LHCN-M2 (cell line): ENCODE data around the gene ZNF91. TPM values are rescaled to one million over a fixed set of nuclear protein-coding genes. Genes with fewer than 3 reads are reported as not detected.
"Not testable (repeated sequence)": the region's sequence is repeated elsewhere in the genome, so short reads cannot be mapped to it uniquely, and the experiment has no call there.

Experiments
- DNase-seq: peaks from one replicate; pipeline ENCODE4 v3.0.0-alpha.2; 2012; ENCODE audit warnings: low read depth
- polyA plus RNA-seq: library from polyadenylated mRNA; unstranded; fragments of >200 nt; gene quantifications from one replicate; pipeline ENCODE4 v1.2.1, GENCODE V29; 2012; ENCODE audit warnings: missing spikeins
- total RNA-seq: library from RNA; depleted of rRNA; stranded (reverse); fragments of >200 nt; gene quantifications from 2 replicates; pipeline ENCODE4 v1.2.3, GENCODE V29; 2014; rRNA removed

ZNF91 gene
- total RNA-seq: 15.7 and 19.3 TPM in 2 replicates
- polyA plus RNA-seq: 6.7 TPM

GRCh38 chr19:23395041-23395721 is at the start of gene ZNF91:
ZNF91 (minus strand) TSS chr19:23395471; CDS start chr19:23395354, 117 bp downstream.
- peak; percentile 98 for DNase-seq

- DNase-seq: no peak
Measured at GRCh38 chr19:23440791-23441190, 45.5 kb upstream of the ZNF91 start.

- DNase-seq: no peak
Measured at GRCh38 chr19:23440207-23440606, 44.9 kb upstream of the ZNF91 start.

- DNase-seq: no peak
Measured at GRCh38 chr19:23439623-23440022, 44.4 kb upstream of the ZNF91 start.

GRCh38 chr19:23437901-23438300 is 42.6 kb upstream of the ZNF91 start:
- peak; percentile 5 for DNase-seq

- no peak for DNase-seq
Measured at GRCh38 chr19:23436944-23437343, 41.7 kb upstream of the ZNF91 start.

- no peak for DNase-seq
Measured at GRCh38 chr19:23436318-23436717, 41.0 kb upstream of the ZNF91 start.

- DNase-seq: no peak
Measured at GRCh38 chr19:23420824-23421223, 25.6 kb upstream of the ZNF91 start.

- DNase-seq: not testable (repeated sequence)
Measured at GRCh38 chr19:23419261-23419660, 24.0 kb upstream of the ZNF91 start.

GRCh38 chr19:23415561-23416191 is 20.4 kb upstream of the ZNF91 start:
- peak; percentile 45 for DNase-seq

- no peak for DNase-seq
Measured at GRCh38 chr19:23415034-23415433, 19.8 kb upstream of the ZNF91 start.

- DNase-seq: no peak
Measured at GRCh38 chr19:23410155-23410554, 14.9 kb upstream of the ZNF91 start.

GRCh38 chr19:23409392-23410048 is 14.2 kb upstream of the ZNF91 start:
- no peak for DNase-seq

GRCh38 chr19:23407616-23408133 is 12.4 kb upstream of the ZNF91 start:
- DNase-seq: no peak

- no peak for DNase-seq
Measured at GRCh38 chr19:23406721-23407120, 11.4 kb upstream of the ZNF91 start.

GRCh38 chr19:23406091-23406490 is 10.8 kb upstream of the ZNF91 start:
- no peak for DNase-seq

GRCh38 chr19:23404676-23405075 is 9.4 kb upstream of the ZNF91 start:
- no peak for DNase-seq

GRCh38 chr19:23403581-23404324 is 8.5 kb upstream of the ZNF91 start:
- DNase-seq: no peak

- DNase-seq: no peak
Measured at GRCh38 chr19:23403052-23403451, 7.8 kb upstream of the ZNF91 start.

GRCh38 chr19:23402388-23402787 is 7.1 kb upstream of the ZNF91 start:
- no peak for DNase-seq

GRCh38 chr19:23401086-23401610 is 5.9 kb upstream of the ZNF91 start:
- DNase-seq: no peak

- DNase-seq: no peak
Measured at GRCh38 chr19:23399443-23399842, 4.2 kb upstream of the ZNF91 start.
